IMR-90 (cell line): ENCODE data around the gene ITPK1.

Experiments used
- CTCF ChIP-seq: conservative IDR thresholded peaks from 2 replicates; pipeline ENCODE4 v1.5.1; 2012; ENCODE audit warnings: mild to moderate bottlenecking, low read depth, low read length, improper control_type of control experiment
- MAFK ChIP-seq: IDR thresholded peaks from 2 replicates; pipeline ENCODE4 v1.6.1; 2012; ENCODE audit warnings: low read depth, low read length, improper control_type of control experiment
- POLR2A ChIP-seq: IDR thresholded peaks from 2 replicates; pipeline ENCODE4 v1.6.1; 2012; ENCODE audit warnings: mild to moderate bottlenecking, low read depth, low read length
- RAD21 ChIP-seq: IDR thresholded peaks from 2 replicates; pipeline ENCODE4 v1.6.1; 2012; ENCODE audit warnings: low read length, improper control_type of control experiment
- RCOR1 ChIP-seq: IDR thresholded peaks from 2 replicates; pipeline ENCODE4 v1.6.1; 2012; ENCODE audit warnings: mild to moderate bottlenecking, low read length, improper control_type of control experiment; ENCODE audit not compliant: insufficient replicate concordance
- RFX5 ChIP-seq: IDR thresholded peaks from 2 replicates; pipeline ENCODE4 v1.8.0; 2012; ENCODE audit warnings: low read depth, mild to moderate bottlenecking, low read length, moderate library complexity

GRCh38 chr14:92931681-92932447, 183.9 kb downstream of the ITPK1 start:
- TF ChIP-seq CTCF (no peak), RCOR1 (no peak), RAD21 (no peak), POLR2A (no peak), MAFK (no peak), RFX5 (no peak)
